ENCODE data around the gene GPC5.

DNA sequence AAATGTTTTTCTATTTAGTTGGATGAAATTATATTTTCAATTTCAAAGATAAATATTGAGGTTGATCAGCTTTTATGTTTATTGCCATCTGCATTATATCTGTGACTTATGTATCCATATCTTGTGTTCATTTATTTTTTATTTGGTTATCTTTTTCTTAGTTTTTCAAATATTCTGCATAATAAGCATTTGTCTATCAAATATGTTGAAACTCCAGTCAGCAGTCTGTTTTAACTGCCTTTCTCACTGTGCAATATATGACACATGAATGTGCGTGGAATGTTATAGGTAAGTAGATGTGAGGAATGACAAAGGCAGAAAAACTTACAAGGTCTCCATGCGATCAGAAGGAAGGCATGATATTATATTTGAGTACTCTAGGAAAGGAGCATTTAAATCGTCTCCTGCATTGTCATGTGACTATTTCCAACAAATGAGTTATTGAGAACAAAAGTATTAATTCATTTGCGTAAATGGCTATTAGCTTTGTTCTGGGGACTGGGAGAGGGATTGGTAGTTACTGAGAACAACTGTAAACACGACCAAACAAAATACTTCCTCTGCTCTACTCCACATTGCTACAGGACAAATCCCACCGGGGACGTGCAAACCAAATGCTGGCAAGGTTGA lies 318.1 kb downstream of the GPC5 start:
- TF ChIP-seq YY1 (IDR thresholded peaks at IDR 0.05; ENCODE audit: insufficient read depth, insufficient read length) (no peak), ZNF274 (IDR thresholded peaks at IDR 0.05; ENCODE audit: low read depth, low read length) (no peak)
